ENCODE measurements around the gene CHST15.

Gene CHST15

DNA sequence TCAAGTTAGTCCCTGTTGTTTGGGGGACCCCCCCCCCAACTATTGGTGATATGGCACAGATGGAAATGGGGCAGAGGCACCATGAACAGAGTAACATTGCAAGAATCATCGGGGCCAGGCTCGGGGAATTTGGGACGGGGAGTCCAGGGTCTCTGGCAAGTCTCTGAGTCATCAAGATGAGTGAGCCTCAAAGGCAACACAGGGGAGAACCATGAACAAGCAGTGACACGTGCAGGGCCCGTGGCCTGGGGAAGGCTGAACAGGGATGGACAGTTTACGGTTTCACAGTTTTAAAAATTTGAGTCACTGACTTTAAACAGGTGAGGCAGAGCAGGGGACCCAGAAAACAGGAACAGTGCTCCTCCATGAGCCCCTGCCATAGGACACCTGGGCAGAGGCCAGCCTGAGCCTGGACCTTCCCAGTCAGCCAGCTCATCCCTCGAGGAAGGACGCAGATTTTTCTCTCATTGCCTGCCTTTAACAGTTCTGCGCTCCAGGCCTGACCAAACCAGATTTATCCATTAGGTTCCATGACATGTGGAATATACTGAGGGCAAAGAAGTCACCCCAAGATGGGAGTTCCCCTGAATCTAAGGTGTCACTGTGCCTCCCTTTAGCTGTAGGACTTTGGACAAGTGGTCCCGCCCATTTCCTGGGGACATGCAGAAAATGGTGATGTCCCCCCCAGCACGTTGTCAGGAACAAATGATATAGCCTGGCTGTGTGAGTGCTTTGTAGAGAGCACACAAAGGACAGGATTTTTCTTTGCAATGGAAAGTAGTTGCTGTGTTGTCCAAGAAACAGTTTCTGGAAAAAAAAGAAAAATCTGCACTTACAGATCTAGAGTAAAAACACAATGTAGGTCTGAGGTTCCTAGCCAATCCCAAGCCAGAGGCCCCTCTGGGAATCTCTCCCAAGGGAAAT, 23.8 kb downstream of the CHST15 start:
- DNase-seq (no peak), ATAC-seq (no peak)
- no peaks in the 10 kb centered on the region for H3K9me3 Mint-ChIP-seq
- peaks cover 45% of the 10 kb centered on the region for H3K4me1 Mint-ChIP-seq
- peaks cover 41% of the 10 kb centered on the region for H3K27me3 Mint-ChIP-seq
- no peak overlapping the region for H3K27ac Mint-ChIP-seq
- no peak overlapping the region for H3K4me3 Mint-ChIP-seq

DNA sequence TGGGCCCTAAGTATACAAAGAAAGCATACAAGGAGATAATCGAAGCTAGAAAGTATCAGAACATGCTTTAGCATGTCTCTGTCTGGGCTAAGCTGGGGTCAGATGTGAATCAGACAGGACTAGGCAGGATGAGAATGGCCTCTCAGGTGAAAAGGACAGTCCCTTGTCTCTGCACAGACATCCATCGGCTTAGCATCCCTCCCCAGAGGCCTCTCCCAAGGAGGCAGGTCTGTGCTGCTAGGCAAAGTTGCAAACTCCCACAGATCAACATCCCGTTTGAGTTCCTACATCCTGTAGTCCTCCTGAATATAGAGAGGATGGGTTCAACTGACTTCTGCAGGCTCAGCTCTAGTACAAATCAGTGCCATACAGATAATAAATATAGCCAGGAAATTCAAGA, 24.5 kb downstream of the CHST15 start:
- DNase-seq (no peak), ATAC-seq (no peak)
- H3K4me3 Mint-ChIP-seq = no peak overlapping the region
- no peaks in the 10 kb centered on the region for H3K9me3 Mint-ChIP-seq
- H3K27me3 Mint-ChIP-seq = peaks cover 36% of the 10 kb centered on the region
- no peak overlapping the region for H3K27ac Mint-ChIP-seq
- H3K4me1 Mint-ChIP-seq = peaks cover 45% of the 10 kb centered on the region

DNA sequence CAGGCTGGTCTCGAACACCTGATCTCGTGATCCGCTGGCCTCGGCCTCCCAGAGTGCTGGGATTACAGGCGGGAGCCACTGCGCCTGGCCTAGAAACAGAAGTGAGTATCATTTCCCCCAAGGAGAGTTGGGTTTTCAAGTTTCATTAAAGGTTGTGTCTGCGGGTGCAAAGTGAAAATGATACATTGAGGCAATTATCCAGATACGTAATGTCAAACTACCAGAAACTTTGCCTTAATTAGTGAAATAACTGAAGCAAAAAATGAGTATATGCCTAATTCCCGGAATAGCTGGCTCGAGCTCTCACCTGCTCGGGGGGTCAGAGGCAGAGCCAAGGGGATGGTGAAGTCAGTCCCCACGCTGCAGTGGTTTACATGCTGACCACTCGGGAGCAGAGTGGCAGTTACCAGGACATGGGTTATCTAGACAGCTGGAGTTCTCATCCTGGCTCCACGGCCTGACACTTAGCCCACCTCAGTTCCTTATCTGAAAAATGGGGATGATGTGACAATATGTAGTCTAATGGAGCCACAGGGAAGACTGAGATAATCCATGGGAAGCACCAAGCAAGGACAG, 25.5 kb downstream of the CHST15 start:
- H3K27ac Mint-ChIP-seq = peak overlapping the region in 1 of 2 donors; percentile 27
- no peak overlapping the region for H3K4me3 Mint-ChIP-seq
- DNase-seq (no peak), ATAC-seq (no peak)
- peaks cover 31% of the 10 kb centered on the region for H3K27me3 Mint-ChIP-seq
- no peaks in the 10 kb centered on the region for H3K9me3 Mint-ChIP-seq
- H3K4me1 Mint-ChIP-seq = peaks cover 53% of the 10 kb centered on the region

DNA sequence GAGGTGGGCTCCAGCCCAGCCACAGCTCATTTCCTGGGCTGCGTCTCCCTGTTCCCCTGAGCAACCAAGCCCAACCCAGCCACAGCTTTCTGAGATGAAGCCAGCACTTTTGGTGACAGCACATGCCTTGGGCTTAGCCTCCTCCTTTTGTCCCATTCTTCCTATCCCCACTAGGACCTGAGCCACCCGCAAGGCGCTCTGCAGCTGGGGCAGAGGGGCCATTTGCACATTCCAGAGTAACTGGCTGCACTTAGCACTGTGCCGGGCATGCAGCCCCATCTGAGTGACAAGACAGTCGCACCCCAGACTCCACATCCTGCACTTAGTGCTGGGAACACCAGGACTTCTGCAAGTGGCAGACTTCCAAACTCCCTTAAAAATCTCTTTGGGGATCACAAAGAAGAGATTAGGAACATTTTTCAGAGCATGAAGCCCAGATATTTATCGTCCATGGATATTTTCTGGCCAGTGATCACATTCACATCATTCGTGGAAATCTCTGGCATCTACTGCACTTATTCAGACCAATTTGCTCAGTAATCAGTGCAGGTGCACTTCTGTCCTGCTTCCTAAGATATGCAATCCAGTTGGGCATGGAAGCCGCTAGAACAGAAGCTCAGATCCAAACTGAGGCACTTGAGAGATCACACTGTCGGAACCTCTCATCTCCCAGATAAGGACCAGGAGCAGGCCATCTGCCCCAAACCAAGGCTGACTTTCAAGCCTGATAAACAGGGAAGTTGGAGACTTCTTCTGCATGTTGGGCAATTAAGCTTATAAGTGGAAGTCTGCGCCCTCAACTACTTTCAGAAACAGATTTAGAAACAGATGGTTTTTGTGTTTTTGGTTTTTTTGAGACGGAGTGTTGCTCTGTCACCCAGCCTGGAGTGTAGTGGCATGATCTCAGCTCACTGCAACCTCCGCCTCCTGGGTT, 26.4 kb downstream of the CHST15 start:
- H3K27me3 Mint-ChIP-seq = peaks cover 23% of the 10 kb centered on the region
- DNase-seq = no peak
- no peak overlapping the region for H3K27ac Mint-ChIP-seq
- no peak overlapping the region for H3K4me3 Mint-ChIP-seq
- no peaks in the 10 kb centered on the region for H3K9me3 Mint-ChIP-seq
- H3K4me1 Mint-ChIP-seq = peaks cover 53% of the 10 kb centered on the region
- no peak for ATAC-seq

DNA sequence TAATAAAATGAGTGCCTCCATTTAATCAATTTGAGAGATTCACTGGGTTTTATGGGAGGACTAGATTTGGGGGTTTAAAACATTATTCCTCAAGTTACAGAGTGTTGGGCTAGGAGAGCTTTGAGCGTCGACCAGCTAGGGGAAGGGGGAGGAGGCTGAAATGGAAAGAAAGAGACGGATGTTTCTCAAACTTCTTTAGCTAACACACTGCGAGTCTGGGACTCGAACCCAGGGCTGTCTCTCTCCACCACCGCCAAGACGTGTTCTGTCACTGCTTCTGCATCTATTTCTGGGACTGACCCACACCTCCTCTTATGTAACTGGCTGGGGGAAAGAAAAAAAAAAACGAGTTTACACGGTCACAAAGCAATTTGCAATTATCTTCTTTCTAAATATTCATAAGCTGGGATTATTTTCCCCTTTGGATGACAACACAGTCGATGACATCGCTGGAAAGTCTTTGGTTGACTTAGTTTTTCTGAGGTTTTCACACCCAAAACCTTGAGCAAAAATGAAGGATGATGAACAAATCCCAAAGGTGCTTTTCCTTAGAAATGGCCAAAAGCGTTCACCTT, 27.2 kb downstream of the CHST15 start:
- Mint-ChIP-seq H3K27me3 (peaks cover 18% of the 10 kb centered on the region), H3K4me1 (peaks cover 50% of the 10 kb centered on the region)
- DNase-seq = no peak

DNA sequence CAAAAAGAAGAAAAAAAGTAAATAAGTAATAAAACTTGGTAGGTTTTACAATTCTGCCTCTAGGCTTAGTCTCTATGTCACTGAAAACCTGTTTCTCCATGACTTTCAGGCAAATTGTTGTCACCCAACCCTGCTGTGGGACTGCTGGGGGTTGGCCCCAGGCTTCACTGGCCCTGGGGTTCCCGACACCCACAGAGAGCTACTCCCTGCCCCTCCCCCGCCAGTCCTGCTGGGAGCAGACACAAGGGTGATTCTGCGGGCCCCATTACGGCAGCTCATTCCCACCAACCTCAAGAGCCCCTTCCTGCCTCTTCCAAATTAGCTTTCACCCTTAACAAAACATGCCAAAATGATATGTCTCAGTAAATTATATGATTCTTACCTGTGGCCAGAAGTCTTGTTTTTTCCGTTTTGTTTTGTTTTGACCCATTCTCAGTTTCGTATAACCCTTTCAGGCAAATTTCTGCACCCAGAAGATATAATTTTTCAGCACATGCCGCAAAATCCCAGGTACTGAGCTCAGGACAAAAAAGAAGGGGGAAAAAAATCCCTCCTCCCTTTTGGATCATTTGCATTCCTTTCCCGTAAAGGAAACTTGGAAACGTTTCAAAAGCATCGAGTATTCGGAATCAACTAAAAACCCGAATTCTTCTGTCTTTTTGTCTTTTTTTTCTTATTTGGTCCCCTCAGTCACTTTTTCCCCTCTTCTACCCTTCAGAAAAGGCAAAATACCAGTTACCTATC, 27.8 kb downstream of the CHST15 start:
- Mint-ChIP-seq H3K27ac (no peak overlapping the region), H3K27me3 (peaks cover 18% of the 10 kb centered on the region), H3K4me1 (peaks cover 50% of the 10 kb centered on the region)

More for the DNA sequence above, 27.2 kb downstream of the CHST15 start:
- Mint-ChIP-seq H3K27ac (no peak overlapping the region), H3K4me3 (peak overlapping the region in 1 of 2 donors; percentile 2), H3K9me3 (no peaks in the 10 kb centered on the region)
- no peak for ATAC-seq

DNA sequence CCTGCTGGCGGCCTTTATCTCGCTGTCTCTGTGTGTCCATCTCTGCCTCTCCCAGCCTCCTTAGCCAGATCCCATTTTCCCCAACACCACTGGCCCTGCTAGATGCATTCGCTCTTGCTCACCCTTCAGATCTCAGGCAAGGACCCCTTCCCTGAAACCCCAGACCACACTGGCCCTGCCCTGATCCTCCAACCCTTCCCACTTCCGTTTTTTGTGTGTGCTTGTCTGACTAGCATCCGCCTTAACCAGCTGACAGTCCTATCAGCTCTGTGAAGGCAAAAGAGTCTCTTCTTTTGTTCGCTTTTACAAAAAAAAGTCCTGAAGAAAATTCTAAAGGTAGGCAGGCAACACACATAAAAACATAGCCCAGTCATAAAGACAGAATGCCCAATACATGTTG, 28.7 kb downstream of the CHST15 start:
- Mint-ChIP-seq H3K27ac (peak overlapping the region; percentile 73 to 90), H3K4me3 (peak overlapping the region; percentile 52 to 79), H3K27me3 (peaks cover 18% of the 10 kb centered on the region), H3K4me1 (peaks cover 50% of the 10 kb centered on the region), H3K9me3 (no peaks in the 10 kb centered on the region)
- DNase-seq (no peak), ATAC-seq (no peak)

More for the DNA sequence above, 27.8 kb downstream of the CHST15 start:
- ATAC-seq = no peak
- DNase-seq = no peak
- H3K9me3 Mint-ChIP-seq = no peaks in the 10 kb centered on the region
- H3K4me3 Mint-ChIP-seq = peak overlapping the region in 1 of 2 donors; percentile 10

DNA sequence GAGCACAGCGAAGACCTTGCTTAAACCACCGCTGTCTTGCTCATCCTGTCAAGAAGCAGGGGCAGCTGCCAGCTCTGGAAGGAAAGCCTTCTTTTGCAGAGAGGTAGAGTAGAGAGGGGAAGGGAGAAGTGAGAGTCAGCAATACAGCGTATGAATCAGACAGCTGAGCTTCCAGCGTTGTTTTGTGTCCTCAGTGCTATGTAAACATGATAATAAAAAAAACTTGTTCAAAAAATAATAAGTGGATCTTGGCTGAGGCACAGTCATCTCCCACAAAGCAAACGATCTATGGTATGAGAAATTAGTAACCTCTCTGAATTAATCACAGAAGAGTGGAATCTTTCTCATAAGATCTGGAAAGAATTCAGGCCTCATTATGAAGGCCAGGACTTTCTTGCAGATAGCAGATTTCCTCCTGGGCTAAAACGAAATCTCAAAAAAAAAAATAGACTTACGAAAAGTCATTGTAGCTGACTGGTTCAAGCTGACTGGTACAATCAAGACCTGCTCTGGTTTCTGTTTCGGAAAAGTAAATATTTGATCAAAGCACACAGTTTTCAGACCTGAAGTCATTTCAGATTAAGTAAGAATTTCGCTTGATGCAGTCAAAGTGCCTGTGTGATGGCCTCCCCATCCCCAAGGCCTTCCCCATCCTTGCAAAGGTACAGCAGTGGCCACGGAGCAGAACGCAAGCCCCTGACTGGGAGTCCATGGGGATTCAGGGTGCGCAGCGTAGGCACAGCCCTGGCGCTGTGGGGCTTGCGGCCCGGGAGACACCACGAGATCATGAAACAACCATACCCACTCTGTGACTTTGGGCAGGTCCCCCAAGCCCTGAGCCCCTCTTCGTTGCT, 29.4 kb downstream of the CHST15 start:
- DNase-seq (no peak), ATAC-seq (peak; percentile 15)
- H3K4me1 Mint-ChIP-seq = peaks cover 45% of the 10 kb centered on the region
- H3K27me3 Mint-ChIP-seq = peaks cover 18% of the 10 kb centered on the region
- H3K27ac Mint-ChIP-seq = no peak overlapping the region
- peak overlapping the region in 1 of 2 donors; percentile 79 for H3K4me3 Mint-ChIP-seq
- no peaks in the 10 kb centered on the region for H3K9me3 Mint-ChIP-seq

DNA sequence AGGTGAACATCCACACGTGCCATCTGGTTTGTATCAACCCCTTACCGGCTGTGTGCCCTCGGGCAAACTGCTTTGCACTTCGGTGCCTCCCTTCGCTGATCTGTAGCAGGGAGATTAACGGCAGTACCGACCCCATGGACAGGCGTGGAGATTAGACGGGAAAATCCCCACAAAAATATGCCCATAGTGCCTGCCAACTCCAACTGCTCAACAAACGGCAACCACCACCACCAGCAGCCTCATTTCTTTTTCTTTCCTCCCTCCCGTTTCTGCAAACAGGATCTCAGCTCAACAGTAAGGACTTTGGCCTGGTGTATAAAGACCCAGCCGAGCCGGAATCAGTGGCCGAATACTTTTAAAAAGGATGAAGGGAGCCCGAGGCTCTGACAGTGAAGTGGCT, 31.0 kb downstream of the CHST15 start:
- peaks cover 44% of the 10 kb centered on the region for H3K4me1 Mint-ChIP-seq
- no peak overlapping the region for H3K27ac Mint-ChIP-seq
- DNase-seq (no peak), ATAC-seq (no peak)
- peaks cover 18% of the 10 kb centered on the region for H3K27me3 Mint-ChIP-seq
- H3K4me3 Mint-ChIP-seq = no peak overlapping the region
- no peaks in the 10 kb centered on the region for H3K9me3 Mint-ChIP-seq

DNA sequence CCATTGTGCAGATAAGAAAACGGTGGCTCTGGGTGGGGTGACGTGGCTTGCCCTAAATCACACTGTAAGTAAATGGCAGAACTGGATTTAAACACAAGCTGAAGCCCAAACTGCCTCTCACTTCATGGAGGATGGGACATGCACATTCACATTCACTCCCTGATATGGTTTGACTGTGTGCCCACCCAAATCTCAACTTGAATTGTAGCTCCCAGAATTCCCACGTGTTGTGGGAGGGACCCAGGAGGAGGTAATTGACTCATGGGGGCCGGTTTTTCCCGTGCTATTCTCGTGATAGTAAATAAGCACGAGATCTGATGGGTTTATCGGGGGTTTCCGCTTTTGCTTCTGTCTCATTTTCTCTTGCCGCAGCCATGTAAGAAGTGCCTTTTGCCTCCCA, 32.4 kb downstream of the CHST15 start:
- H3K27me3 Mint-ChIP-seq = peaks cover 6% of the 10 kb centered on the region
- no peak overlapping the region for H3K27ac Mint-ChIP-seq
- H3K4me3 Mint-ChIP-seq = no peak overlapping the region

DNA sequence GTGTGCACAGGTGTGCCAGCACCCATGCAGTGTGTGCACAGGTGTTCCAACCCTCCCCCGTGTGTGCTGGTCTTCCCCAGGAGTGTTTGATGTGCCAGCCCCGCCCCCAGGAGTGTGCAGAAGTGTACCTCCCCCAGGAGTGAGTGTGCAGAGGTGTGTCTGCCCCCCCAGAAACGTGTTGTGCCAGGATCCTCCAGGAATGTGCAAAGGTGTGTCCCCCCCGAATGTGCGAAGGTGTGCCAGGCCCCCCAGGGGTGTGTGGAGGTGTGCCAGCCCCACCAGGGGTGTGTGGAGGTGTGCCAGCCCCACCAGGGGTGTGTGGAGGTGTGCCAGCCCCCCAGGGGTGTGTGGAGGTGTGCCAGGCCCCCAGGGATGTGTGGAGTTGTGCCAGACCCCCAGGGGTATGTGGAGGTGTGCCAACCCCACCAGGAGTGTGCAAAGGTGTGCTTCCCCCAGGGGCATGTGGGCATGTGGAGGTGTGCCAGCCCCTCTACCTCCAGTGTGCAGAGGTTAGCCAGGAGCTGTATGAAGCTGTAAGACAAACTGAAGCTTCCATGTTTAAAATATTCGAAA, 33.2 kb downstream of the CHST15 start:
- H3K27ac Mint-ChIP-seq = no peak overlapping the region
- ATAC-seq (peak; percentile 44), DNase-seq (no peak)
- H3K4me3 Mint-ChIP-seq = no peak overlapping the region
- no peaks in the 10 kb centered on the region for H3K9me3 Mint-ChIP-seq
- H3K27me3 Mint-ChIP-seq = no peaks in the 10 kb centered on the region
- H3K4me1 Mint-ChIP-seq = peaks cover 26% of the 10 kb centered on the region

More for the DNA sequence above, 32.4 kb downstream of the CHST15 start:
- no peak for DNase-seq
- H3K4me1 Mint-ChIP-seq = peaks cover 34% of the 10 kb centered on the region
- no peaks in the 10 kb centered on the region for H3K9me3 Mint-ChIP-seq
- ATAC-seq = no peak

DNA sequence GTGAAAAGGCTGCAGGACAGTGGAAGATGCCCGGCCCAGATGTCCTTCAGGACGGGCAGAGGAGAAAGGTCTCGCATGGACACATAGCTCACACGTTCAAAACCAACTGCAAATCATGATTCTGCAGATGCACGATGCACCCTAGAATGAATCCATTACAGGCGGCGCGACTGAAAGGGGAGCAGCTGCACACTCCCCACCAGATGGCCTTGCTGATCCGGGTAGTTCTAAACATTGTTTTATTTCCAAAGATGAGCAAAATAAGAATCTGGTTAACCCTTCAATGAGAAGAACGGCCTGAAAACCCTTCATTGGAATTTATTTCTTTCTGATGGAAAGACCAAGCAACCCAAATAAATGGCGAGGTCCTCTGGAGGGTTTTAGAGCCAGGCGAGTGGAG, 33.8 kb downstream of the CHST15 start:
- no peak for ATAC-seq
- no peaks in the 10 kb centered on the region for H3K9me3 Mint-ChIP-seq
- no peaks in the 10 kb centered on the region for H3K27me3 Mint-ChIP-seq
- DNase-seq = no peak
- H3K4me1 Mint-ChIP-seq = peaks cover 19% of the 10 kb centered on the region
- no peak overlapping the region for H3K4me3 Mint-ChIP-seq
- H3K27ac Mint-ChIP-seq = no peak overlapping the region

DNA sequence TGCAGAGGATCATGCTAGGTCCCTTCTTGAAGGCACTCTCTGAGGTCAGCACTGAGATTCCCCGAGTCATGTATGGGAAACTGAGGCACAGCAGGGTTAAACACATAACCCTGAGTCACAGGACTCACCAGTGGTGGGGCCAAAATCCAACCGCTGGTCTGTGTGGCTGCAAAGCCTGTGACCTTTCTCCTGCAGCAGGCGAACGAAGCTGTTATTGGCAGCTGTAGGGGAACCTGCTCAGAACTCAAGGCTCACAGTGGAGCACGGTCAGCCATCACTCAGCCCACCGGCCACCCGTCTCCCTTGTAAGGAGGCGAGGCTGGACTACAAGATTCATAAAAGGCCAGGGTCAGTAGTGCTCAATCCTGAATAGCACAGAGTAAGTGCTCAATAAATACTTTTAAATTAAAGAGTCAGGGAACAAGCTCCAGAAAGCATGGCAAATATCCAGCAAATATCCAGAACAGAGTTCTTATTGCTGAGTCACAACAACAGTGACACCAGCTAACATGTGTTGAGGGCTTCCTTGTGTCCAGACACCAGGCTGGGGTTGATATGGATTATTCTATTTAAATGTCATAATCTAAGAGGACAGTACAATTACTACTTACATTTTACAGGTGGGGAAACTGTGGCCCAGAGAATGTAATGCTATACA, 34.9 kb downstream of the CHST15 start:
- Mint-ChIP-seq H3K4me3 (no peak overlapping the region), H3K9me3 (no peaks in the 10 kb centered on the region), H3K27ac (no peak overlapping the region), H3K4me1 (peaks cover 8% of the 10 kb centered on the region), H3K27me3 (no peaks in the 10 kb centered on the region)
- no peak for ATAC-seq
- no peak for DNase-seq

All from stimulated activated naive CD8-positive, alpha-beta T cell treated with anti-CD3 and anti-CD28 coated beads, Interleukin-15, amount 100 ng/mL, for 72 hours (primary cell).